ENCODE data around the gene GCH1. TPM values are rescaled to one million over a fixed set of nuclear protein-coding genes. Genes with fewer than 3 reads are reported as not detected.
"Not testable (repeated sequence)": the region's sequence is repeated elsewhere in the genome, so short reads cannot be mapped to it uniquely, and the experiment has no call there.

GCH1 gene
- total and polyA plus RNA-seq, 2 donors from 2014 or later = 9.2 to 12.3 TPM

DNA sequence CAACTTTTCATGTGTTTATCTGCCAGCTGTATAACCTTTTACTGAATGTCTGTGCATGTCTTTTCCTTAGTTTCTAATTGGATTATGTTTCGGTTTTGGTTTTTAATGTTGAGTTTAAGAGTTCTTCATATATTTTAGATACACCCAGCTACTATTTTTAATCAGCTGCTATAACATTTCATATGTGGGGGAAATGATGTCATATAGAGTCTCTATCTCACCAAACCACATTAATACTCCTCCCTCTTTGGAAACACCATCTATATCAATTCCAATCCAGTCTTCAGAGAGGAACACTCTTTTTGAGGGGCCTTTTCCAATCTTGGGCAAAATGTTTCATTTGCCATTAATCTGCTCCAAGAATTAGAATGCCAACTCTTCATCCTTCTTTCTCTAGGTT lies 28.5 kb upstream of the GCH1 start:
- FAIRE-seq = no peak
- Histone ChIP-seq H3K27ac (ENCODE audit: low read depth in 2 of 2, low read length in 2 of 2) (no peak overlapping the region), H3K9ac (ENCODE audit: low read length in 3 of 3) (no peak overlapping the region), H3K4me1 (ENCODE audit: control insufficient read depth in 2 of 3, insufficient read depth in 2 of 3, low read depth in 1 of 3, low read length in 3 of 3) (no peaks in the 10 kb centered on the region), H3K27me3 (ENCODE audit: control insufficient read depth, insufficient read depth, low read length) (no peaks in the 10 kb centered on the region), H3K36me3 (ENCODE audit: control insufficient read depth in 2 of 3, insufficient read depth in 3 of 3, low read length in 3 of 3) (no peaks in the 10 kb centered on the region), H3K4me3 (ENCODE audit: low read length in 3 of 3) (no peak overlapping the region), H3K9me3 (ENCODE audit: control insufficient read depth in 2 of 3, insufficient read depth in 1 of 3, low read length in 3 of 3) (no peaks in the 10 kb centered on the region)
- intact Hi-C loops (cut with DNase I) = no loop called here
- no peak for DNase-seq
- TF ChIP-seq, protein P1, sequence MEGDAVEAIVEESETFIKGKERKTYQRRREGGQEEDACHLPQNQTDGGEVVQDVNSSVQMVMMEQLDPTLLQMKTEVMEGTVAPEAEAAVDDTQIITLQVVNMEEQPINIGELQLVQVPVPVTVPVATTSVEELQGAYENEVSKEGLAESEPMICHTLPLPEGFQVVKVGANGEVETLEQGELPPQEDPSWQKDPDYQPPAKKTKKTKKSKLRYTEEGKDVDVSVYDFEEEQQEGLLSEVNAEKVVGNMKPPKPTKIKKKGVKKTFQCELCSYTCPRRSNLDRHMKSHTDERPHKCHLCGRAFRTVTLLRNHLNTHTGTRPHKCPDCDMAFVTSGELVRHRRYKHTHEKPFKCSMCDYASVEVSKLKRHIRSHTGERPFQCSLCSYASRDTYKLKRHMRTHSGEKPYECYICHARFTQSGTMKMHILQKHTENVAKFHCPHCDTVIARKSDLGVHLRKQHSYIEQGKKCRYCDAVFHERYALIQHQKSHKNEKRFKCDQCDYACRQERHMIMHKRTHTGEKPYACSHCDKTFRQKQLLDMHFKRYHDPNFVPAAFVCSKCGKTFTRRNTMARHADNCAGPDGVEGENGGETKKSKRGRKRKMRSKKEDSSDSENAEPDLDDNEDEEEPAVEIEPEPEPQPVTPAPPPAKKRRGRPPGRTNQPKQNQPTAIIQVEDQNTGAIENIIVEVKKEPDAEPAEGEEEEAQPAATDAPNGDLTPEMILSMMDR (IDR thresholded peaks at IDR 0.05; ENCODE audit: borderline replicate concordance, extremely low read depth, insufficient read depth) = no peak

DNA sequence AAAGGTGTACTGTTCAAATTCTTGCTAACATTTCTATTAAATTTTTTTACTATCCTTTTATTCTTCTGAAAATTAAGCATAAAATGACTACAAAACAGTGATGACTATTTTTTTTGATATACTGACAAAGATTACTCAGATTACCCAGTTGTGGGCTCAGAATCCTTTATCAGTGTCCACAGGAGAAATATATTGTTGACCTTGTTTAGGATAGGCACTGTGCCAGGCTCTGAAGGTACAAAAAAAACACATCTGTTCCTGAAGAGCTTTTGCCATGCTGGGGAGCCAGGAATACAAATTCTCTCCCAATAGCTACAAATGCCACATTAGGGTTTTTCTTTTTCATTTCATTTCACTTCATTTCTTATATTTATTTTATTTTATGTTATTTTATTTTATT lies 26.9 kb upstream of the GCH1 start:
- Histone ChIP-seq H3K4me3 (ENCODE audit: low read length in 3 of 3) (no peak overlapping the region), H3K27me3 (ENCODE audit: control insufficient read depth, insufficient read depth, low read length) (no peaks in the 10 kb centered on the region), H3K9ac (ENCODE audit: low read length in 3 of 3) (no peak overlapping the region), H3K27ac (ENCODE audit: low read depth in 2 of 2, low read length in 2 of 2) (no peak overlapping the region), H3K4me1 (ENCODE audit: control insufficient read depth in 2 of 3, insufficient read depth in 2 of 3, low read depth in 1 of 3, low read length in 3 of 3) (no peaks in the 10 kb centered on the region), H3K9me3 (ENCODE audit: control insufficient read depth in 2 of 3, insufficient read depth in 1 of 3, low read length in 3 of 3) (no peaks in the 10 kb centered on the region), H3K36me3 (ENCODE audit: control insufficient read depth in 2 of 3, insufficient read depth in 3 of 3, low read length in 3 of 3) (no peaks in the 10 kb centered on the region)
- FAIRE-seq (no peak), DNase-seq (no peak)
- intact Hi-C loops (cut with DNase I) = no loop called here
- TF ChIP-seq, protein P1 (IDR thresholded peaks at IDR 0.05; ENCODE audit: borderline replicate concordance, extremely low read depth, insufficient read depth) = no peak

DNA sequence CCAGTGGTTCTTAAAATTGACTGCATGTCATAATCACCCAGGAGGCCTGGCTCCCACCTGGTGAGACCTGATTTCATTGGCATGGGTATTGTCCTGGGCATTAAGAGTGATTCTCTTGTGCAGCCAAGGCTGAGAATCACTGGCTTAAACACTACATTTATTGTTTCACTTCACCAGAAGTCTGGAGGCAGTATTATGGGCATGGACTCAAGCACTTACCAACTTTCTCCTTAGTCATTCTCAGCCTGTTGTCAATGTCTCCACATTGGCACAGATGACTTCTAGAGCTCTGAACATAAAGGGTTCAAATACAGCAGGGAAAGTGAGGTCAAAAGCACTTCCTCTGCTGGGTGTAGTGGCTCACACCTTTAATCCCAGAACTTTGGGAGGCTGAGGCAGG lies 25.6 kb upstream of the GCH1 start:
- FAIRE-seq = no peak
- Histone ChIP-seq H3K27me3 (ENCODE audit: control insufficient read depth, insufficient read depth, low read length) (no peaks in the 10 kb centered on the region), H3K4me1 (ENCODE audit: control insufficient read depth in 2 of 3, insufficient read depth in 2 of 3, low read depth in 1 of 3, low read length in 3 of 3) (no peaks in the 10 kb centered on the region), H3K9ac (ENCODE audit: low read length in 3 of 3) (no peak overlapping the region), H3K9me3 (ENCODE audit: control insufficient read depth in 2 of 3, insufficient read depth in 1 of 3, low read length in 3 of 3) (no peaks in the 10 kb centered on the region), H3K4me3 (ENCODE audit: low read length in 3 of 3) (no peak overlapping the region), H3K27ac (ENCODE audit: low read depth in 2 of 2, low read length in 2 of 2) (no peak overlapping the region), H3K36me3 (ENCODE audit: control insufficient read depth in 2 of 3, insufficient read depth in 3 of 3, low read length in 3 of 3) (no peaks in the 10 kb centered on the region)
- no peak for DNase-seq
- TF ChIP-seq, protein P1 (IDR thresholded peaks at IDR 0.05; ENCODE audit: borderline replicate concordance, extremely low read depth, insufficient read depth) = no peak
- intact Hi-C loops (cut with DNase I) = no loop called here

DNA sequence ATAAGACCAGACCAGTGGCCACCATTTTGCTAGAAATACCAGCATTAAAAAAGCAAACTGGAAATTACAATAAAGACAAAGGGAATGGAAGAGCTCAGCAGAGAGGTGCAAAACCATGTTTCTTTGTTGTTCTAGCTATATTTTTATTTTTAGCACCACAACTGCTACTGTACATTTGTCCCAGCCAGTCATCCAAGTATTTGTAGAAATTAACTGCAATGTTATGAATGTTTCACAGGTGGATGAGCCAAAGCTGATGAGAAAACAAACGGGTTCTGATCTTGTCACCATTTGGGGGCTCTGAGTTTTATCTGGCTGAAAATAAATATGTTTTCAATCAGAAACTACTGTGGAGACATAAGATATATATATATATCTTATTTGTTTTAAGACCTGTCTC lies 24.9 kb upstream of the GCH1 start:
- H3K27ac ChIP-seq (ENCODE audit: low read depth in 2 of 2, low read length in 2 of 2) = no peak overlapping the region
- H3K36me3 ChIP-seq (ENCODE audit: control insufficient read depth in 2 of 3, insufficient read depth in 3 of 3, low read length in 3 of 3) = no peaks in the 10 kb centered on the region
- DNase-seq = no peak
- H3K4me1 ChIP-seq (ENCODE audit: control insufficient read depth in 2 of 3, insufficient read depth in 2 of 3, low read depth in 1 of 3, low read length in 3 of 3) = no peaks in the 10 kb centered on the region
- TF ChIP-seq, protein P1 (IDR thresholded peaks at IDR 0.05; ENCODE audit: borderline replicate concordance, extremely low read depth, insufficient read depth) = no peak
- H3K4me3 ChIP-seq (ENCODE audit: low read length in 3 of 3) = no peak overlapping the region
- no peak for FAIRE-seq
- H3K9ac ChIP-seq (ENCODE audit: low read length in 3 of 3) = no peak overlapping the region
- H3K27me3 ChIP-seq (ENCODE audit: control insufficient read depth, insufficient read depth, low read length) = no peaks in the 10 kb centered on the region
- intact Hi-C loops (cut with DNase I) = no loop called here
- no peaks in the 10 kb centered on the region for H3K9me3 ChIP-seq (ENCODE audit: control insufficient read depth in 2 of 3, insufficient read depth in 1 of 3, low read length in 3 of 3)

DNA sequence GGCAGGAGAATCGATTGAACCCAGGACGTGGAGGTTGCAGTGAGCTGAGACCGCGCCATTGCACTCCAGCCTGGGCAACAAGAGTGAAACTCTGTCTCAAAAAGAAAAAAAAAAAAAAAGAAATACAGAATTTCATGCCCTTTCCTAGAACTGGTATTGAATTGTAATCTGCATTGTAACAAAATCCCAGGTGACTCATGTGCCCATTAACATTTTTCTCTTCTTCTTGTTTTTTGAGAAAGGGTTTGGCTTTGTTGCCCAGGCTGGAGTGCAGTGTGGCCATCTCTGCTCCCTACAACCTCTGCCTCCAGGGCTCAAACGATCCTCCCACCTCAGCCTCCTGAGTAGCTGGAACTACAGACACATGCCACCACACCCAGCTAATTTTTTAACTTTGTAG lies 23.9 kb upstream of the GCH1 start:
- intact Hi-C loops (cut with DNase I); H3K27me3 ChIP-seq (ENCODE audit: control insufficient read depth, insufficient read depth, low read length); H3K4me3 ChIP-seq (ENCODE audit: low read length in 3 of 3); H3K9me3 ChIP-seq (ENCODE audit: control insufficient read depth in 2 of 3, insufficient read depth in 1 of 3, low read length in 3 of 3); H3K36me3 ChIP-seq (ENCODE audit: control insufficient read depth in 2 of 3, insufficient read depth in 3 of 3, low read length in 3 of 3); DNase-seq; H3K27ac ChIP-seq (ENCODE audit: low read depth in 2 of 2, low read length in 2 of 2); H3K4me1 ChIP-seq (ENCODE audit: control insufficient read depth in 2 of 3, insufficient read depth in 2 of 3, low read depth in 1 of 3, low read length in 3 of 3); H3K9ac ChIP-seq (ENCODE audit: low read length in 3 of 3); FAIRE-seq: not testable (repeated sequence)

All from kidney (tissue), 14 donors.